Measurements from ENCODE around the gene NFIA.

NFIA gene

DNA sequence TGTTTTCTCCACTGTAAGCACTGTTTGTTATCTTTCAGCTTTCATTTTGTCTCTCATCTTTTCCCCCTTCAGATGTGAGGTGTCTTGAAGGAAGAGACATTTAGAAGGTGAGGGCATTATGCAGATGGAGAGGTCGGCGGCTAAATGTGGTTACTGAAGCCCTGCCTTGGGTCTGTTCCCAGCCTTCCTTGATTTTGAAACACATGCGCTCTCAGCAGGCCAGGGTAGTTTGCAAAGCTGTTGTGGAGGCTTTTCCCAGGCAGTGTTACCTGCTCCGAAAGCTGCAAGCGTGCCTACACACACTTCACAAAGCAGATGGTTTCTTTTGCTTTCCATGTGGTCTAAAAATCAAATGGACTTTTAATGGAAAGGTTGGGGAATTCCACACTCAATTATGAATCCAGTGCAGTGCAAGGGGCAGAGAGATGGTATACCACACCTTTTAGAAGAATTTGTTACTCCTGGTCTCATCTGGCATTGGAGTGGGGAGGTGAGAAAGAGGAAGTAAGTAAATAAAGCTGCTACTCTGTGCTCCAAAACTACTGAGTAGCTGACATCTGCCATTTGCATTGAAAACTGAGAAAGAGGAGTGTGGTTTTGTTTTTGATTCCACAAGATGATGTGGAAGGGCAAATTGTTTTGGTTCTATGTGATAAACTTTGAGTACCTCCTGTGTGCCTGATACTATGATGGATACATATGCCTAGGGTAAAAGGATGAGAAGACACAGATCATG, 91.9 kb downstream of the NFIA start:
- no peak overlapping the region for H3K27ac ChIP-seq (ENCODE audit: low read depth, low read length)
- no peaks in the 10 kb centered on the region for H3K9me3 ChIP-seq (ENCODE audit: control insufficient read depth, insufficient read depth, low read length)
- no peaks in the 10 kb centered on the region for H3K36me3 ChIP-seq (ENCODE audit: control insufficient read depth, insufficient read depth, low read length)
- no peak overlapping the region for H3K9ac ChIP-seq (ENCODE audit: low read depth, low read length)
- H3K4me3 ChIP-seq (ENCODE audit: low read depth, low read length), result no peak overlapping the region
- no peaks in the 10 kb centered on the region for H3K27me3 ChIP-seq (ENCODE audit: control insufficient read depth, insufficient read depth, low read length)
- H3K4me1 ChIP-seq (ENCODE audit: control insufficient read depth, insufficient read depth, low read length), result peaks cover 10% of the 10 kb centered on the region

DNA sequence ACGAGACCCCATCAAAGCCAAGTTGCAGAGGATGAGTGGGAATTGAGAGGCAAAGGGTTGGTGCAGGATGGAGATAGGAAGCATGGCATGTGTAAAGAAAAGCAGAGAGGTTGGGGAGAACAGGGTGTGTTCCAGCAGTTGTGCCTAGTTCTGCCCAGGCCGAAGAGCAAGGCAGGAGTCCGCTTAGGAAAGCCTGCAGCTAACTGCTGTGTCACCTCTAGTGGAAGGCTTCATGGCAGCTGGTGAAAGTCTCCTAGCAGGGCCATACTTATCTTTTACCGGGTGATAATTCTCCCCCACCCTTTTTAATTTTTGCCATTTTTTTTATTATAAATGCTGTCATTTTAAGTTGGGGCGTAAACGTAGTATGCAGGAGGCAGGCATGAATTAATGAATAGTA, 93.6 kb downstream of the NFIA start:
- no peak overlapping the region for H3K4me3 ChIP-seq (ENCODE audit: low read depth, low read length)
- H3K9me3 ChIP-seq (ENCODE audit: control insufficient read depth, insufficient read depth, low read length), result no peaks in the 10 kb centered on the region
- H3K36me3 ChIP-seq (ENCODE audit: control insufficient read depth, insufficient read depth, low read length), result no peaks in the 10 kb centered on the region
- H3K27me3 ChIP-seq (ENCODE audit: control insufficient read depth, insufficient read depth, low read length), result no peaks in the 10 kb centered on the region
- H3K9ac ChIP-seq (ENCODE audit: low read depth, low read length), result no peak overlapping the region
- H3K4me1 ChIP-seq (ENCODE audit: control insufficient read depth, insufficient read depth, low read length), result peaks cover 10% of the 10 kb centered on the region
- no peak overlapping the region for H3K27ac ChIP-seq (ENCODE audit: low read depth, low read length)

DNA sequence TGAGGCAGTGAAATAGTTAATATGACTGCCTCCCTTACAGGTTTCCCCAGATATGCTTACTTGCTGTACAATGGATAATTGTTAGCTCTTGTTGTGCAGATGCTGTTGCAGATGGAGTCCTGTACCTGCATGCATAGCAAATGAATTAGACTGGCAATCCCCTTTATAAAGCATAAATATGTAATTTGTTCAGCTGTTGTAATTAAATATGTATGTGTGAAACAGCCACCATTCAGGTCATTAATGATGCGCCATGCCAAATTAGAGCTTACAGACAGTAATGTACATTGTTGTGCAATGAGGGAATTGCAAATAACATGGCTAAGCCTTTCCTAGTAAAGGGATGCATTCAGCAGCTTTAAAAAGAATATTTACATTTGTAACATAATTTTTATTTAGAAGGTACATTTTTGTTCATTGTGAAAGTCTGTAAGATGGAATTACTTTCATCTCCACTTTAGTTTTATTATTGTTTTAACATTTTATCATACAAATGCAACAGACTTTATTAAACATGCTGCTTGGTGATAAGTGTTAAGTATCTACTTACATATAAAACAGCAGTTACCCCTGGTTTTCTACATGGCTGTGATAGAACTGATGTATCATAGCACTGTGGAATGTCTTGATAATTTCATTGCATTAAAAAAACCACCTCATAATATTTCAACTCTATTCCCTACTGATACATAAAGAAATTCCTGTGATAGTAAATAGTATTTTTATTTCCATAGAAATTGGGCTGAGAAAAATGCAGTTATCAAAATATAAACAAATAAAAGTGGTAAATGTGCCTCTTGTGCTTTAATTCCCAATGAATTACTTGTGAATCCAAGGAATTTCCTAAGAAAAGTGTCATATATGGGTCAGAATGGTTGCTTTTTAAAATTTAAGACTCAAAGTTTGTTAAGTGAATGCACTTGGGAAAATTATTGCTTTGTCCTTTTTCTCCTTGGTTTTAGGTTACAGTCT, 99.0 kb downstream of the NFIA start:
- no peak overlapping the region for H3K4me3 ChIP-seq (ENCODE audit: low read depth, low read length)
- H3K9me3 ChIP-seq (ENCODE audit: control insufficient read depth, insufficient read depth, low read length), result no peaks in the 10 kb centered on the region
- H3K27ac ChIP-seq (ENCODE audit: low read depth, low read length), result no peak overlapping the region
- H3K4me1 ChIP-seq (ENCODE audit: control insufficient read depth, insufficient read depth, low read length), result peaks cover 5% of the 10 kb centered on the region; the same call in 1 of the 2 replicates
- H3K9ac ChIP-seq (ENCODE audit: low read depth, low read length), result no peak overlapping the region
- H3K27me3 ChIP-seq (ENCODE audit: control insufficient read depth, insufficient read depth, low read length), result no peaks in the 10 kb centered on the region
- no peaks in the 10 kb centered on the region for H3K36me3 ChIP-seq (ENCODE audit: control insufficient read depth, insufficient read depth, low read length)

DNA sequence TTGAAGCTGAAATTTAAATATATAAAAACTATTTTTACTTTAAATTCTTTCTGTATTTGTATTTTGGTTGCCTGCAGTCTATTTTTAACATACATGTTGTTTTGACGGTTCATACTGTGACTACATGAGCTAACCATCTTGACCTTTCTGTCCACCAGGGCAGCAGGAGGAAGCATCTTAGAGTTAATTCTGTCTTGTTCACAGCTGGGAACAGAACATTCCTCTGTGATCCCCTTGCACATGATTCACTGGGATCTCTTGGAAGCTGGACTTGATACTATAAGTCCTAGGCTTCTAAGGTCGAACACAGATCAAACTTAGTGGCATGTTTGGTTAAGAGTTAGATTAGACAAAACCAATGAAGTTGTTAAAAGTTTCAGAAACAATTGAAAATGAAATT, 99.7 kb downstream of the NFIA start:
- Histone ChIP-seq H3K27ac (ENCODE audit: low read depth, low read length) (no peak overlapping the region), H3K4me1 (ENCODE audit: control insufficient read depth, insufficient read depth, low read length) (peaks cover 5% of the 10 kb centered on the region; the same call in 1 of the 2 replicates), H3K36me3 (ENCODE audit: control insufficient read depth, insufficient read depth, low read length) (no peaks in the 10 kb centered on the region), H3K9ac (ENCODE audit: low read depth, low read length) (no peak overlapping the region), H3K4me3 (ENCODE audit: low read depth, low read length) (no peak overlapping the region), H3K9me3 (ENCODE audit: control insufficient read depth, insufficient read depth, low read length) (no peaks in the 10 kb centered on the region), H3K27me3 (ENCODE audit: control insufficient read depth, insufficient read depth, low read length) (no peaks in the 10 kb centered on the region)

DNA sequence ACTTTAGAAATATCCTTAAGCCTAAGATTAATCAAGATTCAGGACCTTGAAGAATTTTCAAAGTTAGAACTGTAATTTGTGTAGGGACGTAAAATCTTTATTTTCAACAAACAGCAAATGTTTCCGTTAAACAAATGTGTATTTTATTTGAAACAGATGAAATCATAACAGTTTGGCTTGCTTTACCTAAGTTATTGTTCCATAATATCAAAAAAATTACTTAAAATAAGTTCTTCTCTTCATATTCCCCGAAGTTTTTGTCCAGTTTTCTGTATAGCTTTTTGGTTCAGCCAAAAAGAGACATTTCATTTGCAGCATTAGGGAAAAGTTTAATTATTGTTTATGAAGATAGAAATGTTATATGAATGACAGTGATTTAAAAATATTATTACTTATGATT, 100.1 kb downstream of the NFIA start:
- H3K36me3 ChIP-seq (ENCODE audit: control insufficient read depth, insufficient read depth, low read length), result no peaks in the 10 kb centered on the region
- H3K9ac ChIP-seq (ENCODE audit: low read depth, low read length), result no peak overlapping the region
- peaks cover 5% of the 10 kb centered on the region; the same call in 1 of the 2 replicates for H3K4me1 ChIP-seq (ENCODE audit: control insufficient read depth, insufficient read depth, low read length)
- no peaks in the 10 kb centered on the region for H3K9me3 ChIP-seq (ENCODE audit: control insufficient read depth, insufficient read depth, low read length)
- H3K27me3 ChIP-seq (ENCODE audit: control insufficient read depth, insufficient read depth, low read length), result no peaks in the 10 kb centered on the region
- H3K27ac ChIP-seq (ENCODE audit: low read depth, low read length), result no peak overlapping the region
- H3K4me3 ChIP-seq (ENCODE audit: low read depth, low read length), result no peak overlapping the region

DNA sequence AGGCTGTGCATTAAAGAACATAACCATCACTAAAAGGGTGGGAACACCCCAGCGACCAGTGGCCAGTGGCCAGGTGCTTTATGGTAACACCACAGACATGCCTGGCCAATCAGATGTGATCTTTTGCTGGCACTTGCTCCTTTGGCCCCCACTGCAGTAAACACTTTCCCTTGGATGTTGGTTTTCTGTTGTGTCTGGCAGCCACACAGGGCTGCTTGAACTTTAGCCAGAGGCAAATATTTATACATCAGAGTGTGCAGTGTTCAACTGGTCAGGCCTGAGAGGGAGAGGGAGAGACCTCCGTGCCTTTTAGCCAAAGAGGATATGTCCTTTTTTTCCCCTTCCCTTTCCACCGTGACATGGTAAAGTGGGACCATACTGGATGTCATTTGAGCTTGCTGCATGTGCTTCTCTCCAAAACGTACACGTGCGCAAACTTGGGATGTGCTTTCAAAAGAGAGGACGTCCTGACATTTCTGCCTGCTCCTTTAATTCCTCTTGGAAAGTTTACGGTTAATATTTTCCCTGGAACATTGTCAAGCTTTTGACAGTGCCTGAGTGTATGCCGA, 101.2 kb downstream of the NFIA start:
- H3K9ac ChIP-seq (ENCODE audit: low read depth, low read length), result no peak overlapping the region
- H3K4me1 ChIP-seq (ENCODE audit: control insufficient read depth, insufficient read depth, low read length), result peaks cover 5% of the 10 kb centered on the region; the same call in 1 of the 2 replicates
- no peaks in the 10 kb centered on the region for H3K27me3 ChIP-seq (ENCODE audit: control insufficient read depth, insufficient read depth, low read length)
- H3K9me3 ChIP-seq (ENCODE audit: control insufficient read depth, insufficient read depth, low read length), result no peaks in the 10 kb centered on the region
- H3K36me3 ChIP-seq (ENCODE audit: control insufficient read depth, insufficient read depth, low read length), result no peaks in the 10 kb centered on the region
- no peak overlapping the region for H3K4me3 ChIP-seq (ENCODE audit: low read depth, low read length)
- no peak overlapping the region for H3K27ac ChIP-seq (ENCODE audit: low read depth, low read length)

DNA sequence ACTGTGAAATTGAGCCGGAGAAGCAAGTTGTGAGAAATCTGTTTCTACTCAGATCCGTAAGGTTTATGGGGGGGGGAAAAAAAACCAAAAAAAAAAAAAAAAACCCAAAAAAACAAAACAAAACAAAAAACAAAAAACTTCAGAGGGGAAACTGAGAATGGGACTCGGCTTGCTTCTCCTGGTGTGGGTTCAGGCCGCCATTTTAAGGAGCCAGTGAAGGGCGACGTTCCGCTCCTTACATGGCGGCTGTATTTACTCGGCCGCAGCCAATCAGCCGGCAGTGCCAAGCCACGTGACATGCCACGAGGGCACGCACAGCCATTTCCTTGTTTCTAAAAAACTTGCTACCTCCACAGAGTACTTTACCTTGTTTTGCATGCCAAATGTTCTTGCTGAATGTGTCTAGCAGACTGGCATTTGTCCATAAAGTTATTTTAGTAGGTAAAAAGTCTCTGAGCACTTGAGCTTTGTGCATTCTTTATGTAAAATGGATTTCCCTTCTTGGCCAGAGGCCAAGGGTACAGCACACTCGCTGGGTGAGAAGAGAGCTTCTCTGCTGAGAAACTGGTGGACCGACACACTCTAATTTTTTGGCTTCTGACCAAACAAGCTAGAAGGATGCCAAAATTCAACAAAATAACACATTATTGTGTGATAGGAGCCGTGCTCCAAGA, 101.8 kb downstream of the NFIA start:
- H3K4me3 ChIP-seq (ENCODE audit: low read depth, low read length), result no peak overlapping the region
- no peaks in the 10 kb centered on the region for H3K9me3 ChIP-seq (ENCODE audit: control insufficient read depth, insufficient read depth, low read length)
- H3K4me1 ChIP-seq (ENCODE audit: control insufficient read depth, insufficient read depth, low read length), result peaks cover 5% of the 10 kb centered on the region; the same call in 1 of the 2 replicates
- H3K27ac ChIP-seq (ENCODE audit: low read depth, low read length), result no peak overlapping the region
- no peak overlapping the region for H3K9ac ChIP-seq (ENCODE audit: low read depth, low read length)
- no peaks in the 10 kb centered on the region for H3K27me3 ChIP-seq (ENCODE audit: control insufficient read depth, insufficient read depth, low read length)
- no peaks in the 10 kb centered on the region for H3K36me3 ChIP-seq (ENCODE audit: control insufficient read depth, insufficient read depth, low read length)

DNA sequence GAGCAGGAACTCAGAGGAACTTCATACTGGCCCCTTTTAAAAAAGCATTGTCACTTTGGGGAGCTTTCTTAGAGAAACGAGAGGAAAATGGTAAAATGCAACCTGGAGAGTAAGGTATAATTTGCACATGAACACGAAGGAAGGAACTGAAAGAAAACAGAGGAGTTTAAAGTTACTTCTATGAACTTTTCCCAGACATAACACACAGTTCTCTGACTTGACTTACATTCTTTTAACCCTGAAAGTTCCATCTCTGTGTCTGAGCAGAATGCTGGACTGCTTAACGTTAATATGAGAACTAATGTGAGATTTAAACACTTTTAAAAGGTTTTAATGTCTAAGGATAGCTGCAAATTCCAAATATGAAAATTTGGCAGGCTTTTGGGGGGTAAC, 102.3 kb downstream of the NFIA start:
- Histone ChIP-seq H3K4me1 (ENCODE audit: control insufficient read depth, insufficient read depth, low read length) (peaks cover 5% of the 10 kb centered on the region; the same call in 1 of the 2 replicates), H3K4me3 (ENCODE audit: low read depth, low read length) (no peak overlapping the region), H3K9ac (ENCODE audit: low read depth, low read length) (no peak overlapping the region), H3K9me3 (ENCODE audit: control insufficient read depth, insufficient read depth, low read length) (no peaks in the 10 kb centered on the region), H3K36me3 (ENCODE audit: control insufficient read depth, insufficient read depth, low read length) (no peaks in the 10 kb centered on the region), H3K27me3 (ENCODE audit: control insufficient read depth, insufficient read depth, low read length) (no peaks in the 10 kb centered on the region), H3K27ac (ENCODE audit: low read depth, low read length) (no peak overlapping the region)

DNA sequence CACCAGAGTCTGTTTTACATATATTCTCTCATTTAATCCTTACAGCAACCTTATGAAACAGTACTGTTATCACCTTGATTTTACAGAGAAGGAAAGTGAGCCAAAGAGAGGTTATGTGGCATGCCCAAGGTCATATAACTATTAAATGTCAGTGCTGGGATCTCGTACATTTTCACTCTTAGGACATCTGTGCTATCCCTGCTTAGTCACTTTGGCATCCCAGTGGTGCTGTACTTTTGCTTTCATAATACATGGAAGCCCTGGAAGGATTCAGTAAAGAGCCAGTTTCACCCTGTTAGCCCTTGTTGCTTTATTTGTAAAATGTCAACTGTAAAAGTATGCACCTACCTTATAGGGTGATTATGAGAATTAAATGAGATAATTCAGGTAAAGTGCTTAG, 104.4 kb downstream of the NFIA start:
- Histone ChIP-seq H3K9ac (ENCODE audit: low read depth, low read length) (no peak overlapping the region), H3K4me1 (ENCODE audit: control insufficient read depth, insufficient read depth, low read length) (peaks cover 5% of the 10 kb centered on the region; the same call in 1 of the 2 replicates), H3K36me3 (ENCODE audit: control insufficient read depth, insufficient read depth, low read length) (no peaks in the 10 kb centered on the region), H3K9me3 (ENCODE audit: control insufficient read depth, insufficient read depth, low read length) (no peaks in the 10 kb centered on the region), H3K27ac (ENCODE audit: low read depth, low read length) (no peak overlapping the region), H3K27me3 (ENCODE audit: control insufficient read depth, insufficient read depth, low read length) (no peaks in the 10 kb centered on the region), H3K4me3 (ENCODE audit: low read depth, low read length) (no peak overlapping the region)

DNA sequence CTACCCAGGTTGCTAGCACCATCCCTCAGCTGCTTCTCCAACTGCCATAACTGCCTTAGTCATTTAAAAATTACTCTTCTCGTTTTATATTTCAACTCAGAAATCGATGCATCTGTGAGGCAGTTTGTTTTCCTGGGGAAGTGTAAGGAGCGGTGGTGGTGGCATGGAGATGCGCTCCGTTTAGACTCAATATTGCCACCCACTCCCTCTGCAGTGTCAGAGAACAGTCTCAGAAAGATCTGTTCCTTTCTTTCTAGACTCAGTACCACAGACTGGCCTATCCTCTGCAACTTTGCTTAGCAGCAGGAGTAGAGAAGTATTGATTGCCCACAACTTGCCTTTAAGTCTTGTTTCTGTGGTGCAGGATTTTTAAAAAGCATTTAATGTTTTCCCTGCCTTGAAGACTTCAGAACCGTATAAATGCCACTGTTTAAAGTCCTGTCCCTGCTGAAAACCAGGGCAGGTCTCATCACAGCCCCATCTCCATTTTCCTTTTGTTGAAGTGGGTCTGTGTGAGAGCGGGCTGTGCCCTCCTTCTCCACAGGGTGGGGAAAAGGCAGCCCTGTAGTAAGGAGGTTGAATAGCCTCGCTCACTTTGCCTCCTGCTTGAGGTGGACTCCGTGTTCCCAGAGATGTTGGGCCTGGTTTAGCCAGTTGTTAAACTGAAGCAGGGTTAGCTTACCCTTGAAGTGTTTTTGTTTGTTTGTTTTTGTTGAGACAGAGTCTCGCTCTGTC, 105.2 kb downstream of the NFIA start:
- Histone ChIP-seq H3K36me3 (ENCODE audit: control insufficient read depth, insufficient read depth, low read length) (no peaks in the 10 kb centered on the region), H3K27me3 (ENCODE audit: control insufficient read depth, insufficient read depth, low read length) (no peaks in the 10 kb centered on the region), H3K9me3 (ENCODE audit: control insufficient read depth, insufficient read depth, low read length) (no peaks in the 10 kb centered on the region), H3K4me3 (ENCODE audit: low read depth, low read length) (no peak overlapping the region), H3K9ac (ENCODE audit: low read depth, low read length) (no peak overlapping the region), H3K4me1 (ENCODE audit: control insufficient read depth, insufficient read depth, low read length) (peaks cover 5% of the 10 kb centered on the region; the same call in 1 of the 2 replicates), H3K27ac (ENCODE audit: low read depth, low read length) (no peak overlapping the region)
